ENCODE data around the gene MX1.
"Not testable (repeated sequence)": the region's sequence is repeated elsewhere in the genome, so short reads cannot be mapped to it uniquely, and the experiment has no call there.

The MX1 gene

GRCh38 chr21:41410361-41410760, 15.7 kb upstream of the MX1 start:
- DNase-seq: no peak

- DNase-seq: no peak
These were observed 15.1 kb upstream of the MX1 start for GRCh38 chr21:41410767-41411448.

- DNase-seq: no peak
These were observed 14.5 kb upstream of the MX1 start for GRCh38 chr21:41411449-41412089.

- not testable (repeated sequence) for DNase-seq
These were observed 8.5 kb upstream of the MX1 start for GRCh38 chr21:41417505-41417904.

GRCh38 chr21:41418393-41418792, 7.6 kb upstream of the MX1 start:
- no peak for DNase-seq

- DNase-seq: no peak
These were observed 6.9 kb upstream of the MX1 start for GRCh38 chr21:41418956-41419680.

GRCh38 chr21:41419921-41420862, 5.8 kb upstream of the MX1 start:
- peak; percentile 56 for DNase-seq

- not testable (repeated sequence) for DNase-seq
These were observed 5.0 kb upstream of the MX1 start for GRCh38 chr21:41420998-41421397.

- no peak for DNase-seq
These were observed 3.3 kb upstream of the MX1 start for GRCh38 chr21:41422546-41423304.

- DNase-seq: not testable (repeated sequence)
These were observed 2.8 kb upstream of the MX1 start for GRCh38 chr21:41423305-41423636.

GRCh38 chr21:41425588-41425953, 468 bp upstream of the MX1 start:
- DNase-seq: no peak

- DNase-seq: no peak
These were observed 801 bp downstream of the MX1 start for GRCh38 chr21:41426676-41427404.

- DNase-seq: no peak
These were observed 1.5 kb downstream of the MX1 start for GRCh38 chr21:41427556-41427955.

- no peak for DNase-seq
These were observed 2.3 kb downstream of the MX1 start for GRCh38 chr21:41428311-41428710.

GRCh38 chr21:41428847-41429246, 2.8 kb downstream of the MX1 start:
- DNase-seq: no peak

GRCh38 chr21:41429305-41429704, 3.3 kb downstream of the MX1 start:
- DNase-seq: no peak

GRCh38 chr21:41429925-41430491, 4.0 kb downstream of the MX1 start:
- no peak for DNase-seq

GRCh38 chr21:41431788-41432548, 5.9 kb downstream of the MX1 start:
- DNase-seq: no peak

GRCh38 chr21:41432562-41433460, 6.8 kb downstream of the MX1 start:
- no peak for DNase-seq

Data from stimulated activated CD4-positive, alpha-beta T cell treated with anti-CD3 and anti-CD28 coated beads, Interleukin-4, amount 100 ng/mL, for 1 hour (primary cell).